K562 (cell line): ENCODE data around the gene PLXDC2. TPM values are rescaled to one million over a fixed set of nuclear protein-coding genes. Genes with fewer than 3 reads are reported as not detected.

Experiments
- ATAC-seq: fragments of 200-7000 bp; cut with Tn5 transposase; 3 replicates; pipeline ENCODE4 v1.9.1; 2020; ENCODE audit warnings: moderate library complexity
- BruUV-seq: library from RNA; stranded (reverse); fragments of 400-500 nt; replicated peaks from 2 replicates; lab custom pipeline; 2021; lab: Mats Ljungman, UMichigan
- CTCF ChIA-PET: fragments of 300-600 bp; formaldehyde crosslinking; extraction: SDS; loops from one replicate; lab custom pipeline; 2021; ENCODE audit warnings: low intra/inter-chr PET ratio; lab: Yijun Ruan, JAX
- POLR2A ChIA-PET: fragments of 300-600, 350-650 bp; sonication (Branson Sonifier 250); formaldehyde crosslinking; extraction: SDS; loops from one replicate; lab custom pipeline; 2021; ENCODE audit warnings: antibody characterized with exemption, inconsistent platforms; lab: Yijun Ruan, JAX
- DNase-seq, 4 experiments: peaks; one replicate each; pipeline versions ENCODE4 v3.0.0 to v3.0.0-alpha.2; 2011 to 2018; ENCODE audit warnings: low spot score in 3 of 4, mixed read lengths in 3 of 4; ENCODE audit errors: extremely low read depth in 1 of 4
- FAIRE-seq: peaks from 2 replicates; lab custom pipeline; 2011; peaks lifted over from hg19 to GRCh38; lab: Jason Lieb, UNC
- H2AFZ ChIP-seq: 2 replicates; pipeline ENCODE4 v1.6.0; 2011; ENCODE audit warnings: low read depth, low read length, control low read depth, inconsistent platforms
- H3K27ac ChIP-seq: fragments of 200-600 bp; 3 replicates; pipeline ENCODE4 v1.8.0; 2011; ENCODE audit warnings: low read depth, mild to moderate bottlenecking, control low read depth, inconsistent platforms, low read length, moderate library complexity, mixed read lengths; ENCODE audit errors: extremely low read depth
- H3K27me3 ChIP-seq, 2 experiments: fragments of 300-600 bp in 1 of 2; 2 replicates in 1 of 2; 3 replicates in 1 of 2; pipeline versions ENCODE4 v1.6.0 to v1.8.0; 2011; ENCODE audit warnings: inconsistent platforms in 2 of 2, low read length in 2 of 2, mild to moderate bottlenecking in 1 of 2, mixed read lengths in 1 of 2, moderate library complexity in 1 of 2; ENCODE audit not compliant: control insufficient read depth in 2 of 2, insufficient read depth in 2 of 2
- H3K36me3 ChIP-seq: fragments of 300-600 bp; 3 replicates; pipeline ENCODE4 v1.8.0; 2011; ENCODE audit warnings: mild to moderate bottlenecking, low read length, inconsistent platforms; ENCODE audit not compliant: control insufficient read depth, insufficient read depth
- H3K4me1 ChIP-seq, 2 experiments: fragments of 200-600 bp in 1 of 2; replicated peaks in 1 of 2; 2 replicates in 1 of 2; 3 replicates in 1 of 2; pipeline versions ENCODE4 v1.5.1 to v1.8.0; 2011; ENCODE audit warnings: inconsistent platforms in 2 of 2, low read length in 2 of 2, mild to moderate bottlenecking in 1 of 2, mixed read lengths in 1 of 2, moderate library complexity in 1 of 2; ENCODE audit not compliant: control insufficient read depth in 2 of 2, insufficient read depth in 2 of 2
- H3K4me2 ChIP-seq: 2 replicates; pipeline ENCODE4 v1.6.1; 2011; ENCODE audit warnings: low read length, control low read depth, inconsistent platforms, mixed read lengths; ENCODE audit not compliant: insufficient read depth
- H3K4me3 ChIP-seq: fragments of 200-600 bp; sonication (generic), shearing (Covaris generic); 2 replicates; pipeline ENCODE4 v1.5.1; 2016; ENCODE audit warnings: control low read depth, inconsistent platforms
- H3K79me2 ChIP-seq: fragments of 200-600 bp; 3 replicates; pipeline ENCODE4 v1.8.0; 2011; ENCODE audit warnings: low read length, inconsistent platforms; ENCODE audit not compliant: control insufficient read depth, insufficient read depth
- H3K9ac ChIP-seq, 2 experiments: 2 replicates each; pipeline versions ENCODE4 v1.6.0 to v1.6.1; 2011; ENCODE audit warnings: low read depth in 2 of 2, low read length in 2 of 2, control low read depth in 1 of 2, inconsistent platforms in 1 of 2, mild to moderate bottlenecking in 1 of 2, mixed read lengths in 1 of 2; ENCODE audit not compliant: insufficient read depth in 1 of 2
- H3K9me1 ChIP-seq: one replicate; pipeline ENCODE4 v1.6.0; 2011; ENCODE audit warnings: inconsistent platforms, mild to moderate bottlenecking, low read length, moderate library complexity; ENCODE audit not compliant: control insufficient read depth, insufficient read depth
- H3K9me3 ChIP-seq: replicated peaks from 2 replicates; pipeline ENCODE4 v1.5.1; 2011; ENCODE audit warnings: low read depth, low read length, inconsistent platforms; ENCODE audit not compliant: control insufficient read depth, insufficient read depth
- H4K20me1 ChIP-seq: replicated peaks from 2 replicates; pipeline ENCODE4 v1.6.1; 2011; ENCODE audit warnings: low read length, inconsistent platforms, mixed read lengths; ENCODE audit not compliant: control insufficient read depth, insufficient read depth
- BCL6 ChIP-seq: fragments of 250-450 bp; sonication (Bioruptor Pico); IDR thresholded peaks from 2 replicates; pipeline ENCODE4 v1.4.0; 2020
- FOXK2 ChIP-seq, 2 experiments: fragments of 450-650 bp; IDR thresholded peaks in 1 of 2; conservative IDR thresholded peaks in 1 of 2; 2 replicates each; pipeline ENCODE4 v1.6.1; 2016; ENCODE audit warnings: low read depth in 2 of 2, mild to moderate bottlenecking in 1 of 2
- GTF2F1 ChIP-seq: IDR thresholded peaks from 2 replicates; pipeline ENCODE4 v1.6.1; 2011; ENCODE audit warnings: low read depth, low read length, improper control_type of control experiment
- HSF4 ChIP-seq: fragments of 250-450 bp; sonication (Bioruptor Pico); IDR thresholded peaks from 2 replicates; pipeline ENCODE4 v2.1.2; 2022; ENCODE audit warnings: mild to moderate bottlenecking, moderate library complexity, borderline replicate concordance
- MEF2D ChIP-seq: conservative IDR thresholded peaks from 2 replicates; pipeline ENCODE4 v1.6.1; 2016; ENCODE audit warnings: low read depth, missing genetic modification characterization, missing compliant biosample characterization
- MYBL2 ChIP-seq, 2 experiments: fragments of 450-650 bp in 1 of 2; sonication (generic) in 1 of 2; formaldehyde crosslinking in 1 of 2; IDR thresholded peaks; 2 replicates each; pipeline versions ENCODE4 v1.6.1 to v1.8.1; 2017 to 2022; ENCODE audit warnings: borderline replicate concordance in 1 of 2, inconsistent platforms in 1 of 2, low read depth in 1 of 2, mild to moderate bottlenecking in 1 of 2, missing genetic modification reagents in 1 of 2, moderate library complexity in 1 of 2
- NKRF ChIP-seq: fragments of 450-650 bp; IDR thresholded peaks from 2 replicates; pipeline ENCODE4 v1.6.1; 2016; ENCODE audit warnings: borderline replicate concordance
- PHF8 ChIP-seq: fragments of 200-600 bp; sonication (generic); IDR thresholded peaks from 2 replicates; pipeline ENCODE4 v1.6.1; 2012; ENCODE audit warnings: mixed run types, mild to moderate bottlenecking, inconsistent platforms, low read length, moderate library complexity, borderline replicate concordance
- PTTG1 ChIP-seq: fragments of 450-650 bp; IDR thresholded peaks from 2 replicates; pipeline ENCODE4 v1.6.1; 2016; ENCODE audit warnings: low read depth, mild to moderate bottlenecking, missing genetic modification characterization, missing compliant biosample characterization
- SIRT6 ChIP-seq: IDR thresholded peaks from one replicate; pipeline ENCODE4 v1.6.1; 2012; ENCODE audit warnings: low read depth, mild to moderate bottlenecking, control low read depth, inconsistent platforms, low read length, moderate library complexity
- TAF1 ChIP-seq: IDR thresholded peaks from 2 replicates; pipeline ENCODE4 v1.6.1; 2011; ENCODE audit warnings: mild to moderate bottlenecking, low read length, moderate library complexity; ENCODE audit not compliant: insufficient read depth, control insufficient read depth, severe bottlenecking; ENCODE audit errors: extremely low read depth
- TFAP4 ChIP-seq: sonication (generic); formaldehyde crosslinking; IDR thresholded peaks from 2 replicates; pipeline ENCODE4 v1.8.0; 2022; ENCODE audit warnings: missing genetic modification reagents, mild to moderate bottlenecking, moderate library complexity, borderline replicate concordance
- TSC22D4 ChIP-seq: fragments of 450-650 bp; IDR thresholded peaks from 2 replicates; pipeline ENCODE4 v1.6.1; 2016; ENCODE audit warnings: missing genetic modification characterization, missing biosample characterization, control low read depth
- WHSC1 ChIP-seq: IDR thresholded peaks from one replicate; pipeline ENCODE4 v1.6.1; 2012; ENCODE audit warnings: low read length, control low read depth, inconsistent platforms
- ZNF217 ChIP-seq: sonication (generic); formaldehyde crosslinking; IDR thresholded peaks from 2 replicates; pipeline ENCODE4 v1.8.0; 2022; ENCODE audit warnings: mild to moderate bottlenecking, missing genetic modification reagents
- ZNF507 ChIP-seq: conservative IDR thresholded peaks from 2 replicates; pipeline ENCODE4 v1.6.1; 2017; ENCODE audit warnings: missing genetic modification characterization, missing compliant biosample characterization
- ZNF586 ChIP-seq: fragments of 450-650 bp; formaldehyde crosslinking; conservative IDR thresholded peaks from 2 replicates; pipeline ENCODE4 v1.4.0; 2020; ENCODE audit warnings: mild to moderate bottlenecking, moderate library complexity
- WGBS: fragments of 100-300 bp; shearing (Covaris generic); methylation state at CpG from one replicate; pipeline ENCODE4 v1.1.6; 2016; ENCODE audit warnings: low coverage, mixed read lengths; ENCODE audit not compliant: insufficient coverage; ENCODE audit errors: missing lambda C conversion rate; 5-methylcytosine and 5-hydroxymethylcytosine counted together
- in situ Hi-C: fragments of 300-500 bp; cut with MboI; formaldehyde crosslinking; loops from 4 replicates; pipeline ENCODE4 v1.15.0; 2018; ENCODE audit warnings: inconsistent platforms, mixed read lengths
- intact Hi-C: fragments of 100-400 bp; cut with micrococcal nuclease; formaldehyde crosslinking; loops from 2 replicates; pipeline ENCODE4 v1.14.2; 2022
- polyA plus RNA-seq, 8 experiments: library from polyadenylated mRNA; depleted of rRNA in 4 of 8; stranded (reverse) in 5 of 8; unstranded in 3 of 8; fragments of >200 nt; fragmentation: Nextera tagmentation in 2 of 8; fragmentation: Illumina TruSeq in 1 of 8; extraction: Ambion mirVana in 2 of 8; extraction: Trizol in 1 of 8; gene quantifications; 2 replicates each; pipeline versions ENCODE4 v1.2.1 to v1.2.3, GENCODE V29; 2011 to 2014; ENCODE audit warnings: inconsistent platforms in 1 of 8, missing spikeins in 1 of 8
- total RNA-seq, 7 experiments: library from RNA; depleted of rRNA in 6 of 7; stranded (reverse); fragments of >200 nt in 6 of 7; fragmentation: Illumina TruSeq in 2 of 7; extraction: Trizol in 2 of 7; gene quantifications; 2 replicates each; pipeline versions ENCODE4 v1.2.1 to v1.2.3, GENCODE V29; 2011 to 2021; ENCODE audit warnings: low replicate concordance in 1 of 7
- TF ChIP-seq, protein P1 (sequence below): IDR thresholded peaks from 2 replicates; pipeline ENCODE4 v1.6.1; 2016; ENCODE audit warnings: missing genetic modification characterization, missing compliant biosample characterization

Gene PLXDC2
- total and polyA plus RNA-seq, 9 of the 15 experiments (the other 6 are each of a cell fraction or from before 2014, with no cell fraction given): 0.01 to 0.33 (median 0.10) TPM; not detected in 3

GRCh38 chr10:20108021-20108420 lies 291.8 kb downstream of the PLXDC2 start (continued):
- TF ChIP-seq NKRF: no peak
- TF ChIP-seq, all 486 proteins: peak for 0

DNA sequence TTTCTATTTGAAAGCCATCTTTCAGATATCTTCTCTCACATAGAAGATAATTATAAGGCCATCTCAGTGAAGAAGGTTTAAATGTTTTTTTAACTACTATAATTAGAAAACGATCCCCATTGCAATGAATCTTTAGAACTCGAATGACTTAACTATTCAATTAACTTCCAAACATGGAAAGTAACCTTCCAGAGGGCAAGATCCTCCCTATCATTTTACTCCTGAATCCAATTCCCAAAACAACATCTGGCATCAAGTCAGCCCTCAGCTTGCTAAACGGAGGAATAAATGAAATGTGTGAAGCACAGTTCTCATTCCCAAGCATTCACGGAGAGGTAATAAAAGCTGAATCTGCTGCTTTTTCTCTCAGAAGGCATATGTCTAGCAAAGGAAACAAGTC lies 293.4 kb downstream of the PLXDC2 start:
- intact Hi-C loops: no loop called here
- Histone ChIP-seq H3K36me3 (no peaks in the 10 kb centered on the region), H3K4me2 (no peak overlapping the region), H3K27ac (no peak overlapping the region), H3K27me3 (no peaks in the 10 kb centered on the region), H2AFZ (no peak overlapping the region), H3K9ac (no peak overlapping the region), H4K20me1 (no peaks in the 10 kb centered on the region), H3K4me3 (no peak overlapping the region), H3K4me1 (no peaks in the 10 kb centered on the region), H3K79me2 (no peaks in the 10 kb centered on the region), H3K9me3 (no peaks in the 10 kb centered on the region), H3K9me1 (no peaks in the 10 kb centered on the region)
- 0% methylated on average over 4 of the region's 4 CpGs for WGBS
- CTCF ChIA-PET: no interaction called here
- POLR2A ChIA-PET: no interaction called here
- no TSS peak for BruUV-seq
- FAIRE-seq (no peak), ATAC-seq (no peak), DNase-seq (no peak)
- in situ Hi-C loops: no loop called here
- TF ChIP-seq FOXK2 (conservative IDR thresholded peaks at IDR 0.05 in 1 of 2, IDR thresholded peaks at IDR 0.05 in 1 of 2; ENCODE audit: low read depth in 2 of 2): no peak
- TF ChIP-seq, protein P1, sequence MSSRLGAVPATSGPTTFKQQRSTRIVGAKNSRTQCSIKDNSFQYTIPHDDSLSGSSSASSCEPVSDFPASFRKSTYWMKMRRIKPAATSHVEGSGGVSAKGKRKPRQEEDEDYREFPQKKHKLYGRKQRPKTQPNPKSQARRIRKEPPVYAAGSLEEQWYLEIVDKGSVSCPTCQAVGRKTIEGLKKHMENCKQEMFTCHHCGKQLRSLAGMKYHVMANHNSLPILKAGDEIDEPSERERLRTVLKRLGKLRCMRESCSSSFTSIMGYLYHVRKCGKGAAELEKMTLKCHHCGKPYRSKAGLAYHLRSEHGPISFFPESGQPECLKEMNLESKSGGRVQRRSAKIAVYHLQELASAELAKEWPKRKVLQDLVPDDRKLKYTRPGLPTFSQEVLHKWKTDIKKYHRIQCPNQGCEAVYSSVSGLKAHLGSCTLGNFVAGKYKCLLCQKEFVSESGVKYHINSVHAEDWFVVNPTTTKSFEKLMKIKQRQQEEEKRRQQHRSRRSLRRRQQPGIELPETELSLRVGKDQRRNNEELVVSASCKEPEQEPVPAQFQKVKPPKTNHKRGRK: no peak
- TF ChIP-seq WHSC1: no peak
- no peak for TF ChIP-seq ZNF217 (CRISPR knock-in tag)
- no peak for TF ChIP-seq PTTG1
- no peak for TF ChIP-seq SIRT6
- no peak for TF ChIP-seq ZNF507
- TF ChIP-seq BCL6: no peak
- no peak for TF ChIP-seq TFAP4 (CRISPR knock-in tag)
- TF ChIP-seq PHF8: no peak
- TF ChIP-seq TSC22D4 (tag): no peak
- TF ChIP-seq TAF1: no peak
- no peak for TF ChIP-seq MYBL2 (IDR thresholded peaks at IDR 0.05; ENCODE audit: low read depth)
- TF ChIP-seq MYBL2 (CRISPR knock-in tag; IDR thresholded peaks at IDR 0.05; ENCODE audit: borderline replicate concordance): no peak
- no peak for TF ChIP-seq GTF2F1
- no peak for TF ChIP-seq ZNF586 (CRISPR knock-in tag)
- TF ChIP-seq HSF4 (CRISPR knock-in tag): no peak
- TF ChIP-seq MEF2D: no peak
